Ascending aorta (tissue), 2 donors: Measurements from ENCODE around the gene FRMD4A. TPM values are rescaled to one million over a fixed set of nuclear protein-coding genes. Genes with fewer than 3 reads are reported as not detected.

Experiments
- DNase-seq, 2 donors: peaks; one replicate each; pipeline ENCODE4 v3.0.0-alpha.2; 2019; ENCODE audit warnings: low spot score in 2 of 2
- H3K27ac ChIP-seq, 2 donors: fragments of 200-600 bp; sonication (generic); one replicate each; pipeline ENCODE4 v1.5.1; 2016 to 2017; ENCODE audit warnings: mild to moderate bottlenecking in 1 of 2
- H3K27me3 ChIP-seq: fragments of 200-600 bp; sonication (generic); one replicate; pipeline ENCODE4 v1.5.1; 2017
- H3K36me3 ChIP-seq, 2 donors: fragments of 200-600 bp; sonication (generic); one replicate each; pipeline ENCODE4 v1.5.1; 2016
- H3K4me1 ChIP-seq, 2 donors: fragments of 200-600 bp; sonication (generic); one replicate each; pipeline ENCODE4 v1.5.1; 2016 to 2017; ENCODE audit warnings: mild to moderate bottlenecking in 1 of 2
- H3K4me3 ChIP-seq, 2 donors: fragments of 200-600 bp; sonication (generic); one replicate each; pipeline ENCODE4 v1.5.1; 2016 to 2017; ENCODE audit warnings: mild to moderate bottlenecking in 1 of 2
- H3K9me3 ChIP-seq, 2 donors: fragments of 200-600 bp; sonication (generic); one replicate each; pipeline ENCODE4 v1.5.1; 2016
- intact Hi-C: fragments of 100-400 bp; cut with DNase I; formaldehyde crosslinking; loops from one replicate; pipeline ENCODE4 v1.15.1; 2023
- total RNA-seq: library from RNA; depleted of rRNA; stranded (reverse); fragments of >200 nt; gene quantifications from one replicate; pipeline ENCODE4 v1.1.0, GENCODE V29; 2016
- TF ChIP-seq, protein P1 (sequence below), 3 experiments: fragments of 200-600 bp in 2 of 3; fragments of 450-650 bp in 1 of 3; sonication (generic) in 2 of 3; IDR thresholded peaks; one replicate each; pipeline ENCODE4 v1.5.1; 2016 to 2019; ENCODE audit warnings: antibody characterized with exemption in 3 of 3, mild to moderate bottlenecking in 1 of 3, moderate library complexity in 1 of 3

FRMD4A gene
- total RNA-seq, 1 donor from 2014 or later: 108 TPM

DNA sequence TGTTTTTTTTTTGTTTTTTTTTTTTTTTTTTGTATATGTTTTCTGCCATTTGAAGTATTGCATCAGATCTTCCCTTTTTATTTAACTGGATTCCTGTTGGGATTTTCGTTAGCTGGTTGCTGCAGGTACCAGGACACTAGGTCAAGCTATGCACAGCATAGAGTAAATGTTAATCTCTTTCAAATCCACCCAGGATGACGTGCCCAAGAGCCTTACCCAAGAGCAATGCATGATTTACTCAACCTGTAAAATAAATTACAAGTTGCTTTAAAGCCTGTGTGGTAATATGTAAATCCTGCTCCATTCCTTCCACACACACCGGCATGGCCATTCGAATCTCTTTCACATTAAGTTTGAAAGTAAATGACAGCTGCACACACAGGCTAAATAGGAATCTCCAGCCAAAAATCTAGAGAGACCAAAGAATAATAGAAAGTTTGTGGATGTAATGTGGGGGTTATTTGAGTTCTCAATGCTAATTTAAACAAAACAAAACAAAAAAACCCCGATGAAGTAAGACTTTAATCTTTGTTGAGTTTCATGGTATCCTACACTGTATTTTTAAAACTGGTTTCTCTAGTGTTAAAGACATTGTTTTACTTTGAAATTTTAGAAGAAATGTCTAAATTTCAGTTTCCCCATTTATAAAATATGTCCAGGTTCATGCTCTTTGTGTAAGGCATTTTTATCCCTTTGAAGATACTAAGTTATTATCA, 167.9 kb downstream of the FRMD4A start:
- intact Hi-C loops: no loop called here

DNA sequence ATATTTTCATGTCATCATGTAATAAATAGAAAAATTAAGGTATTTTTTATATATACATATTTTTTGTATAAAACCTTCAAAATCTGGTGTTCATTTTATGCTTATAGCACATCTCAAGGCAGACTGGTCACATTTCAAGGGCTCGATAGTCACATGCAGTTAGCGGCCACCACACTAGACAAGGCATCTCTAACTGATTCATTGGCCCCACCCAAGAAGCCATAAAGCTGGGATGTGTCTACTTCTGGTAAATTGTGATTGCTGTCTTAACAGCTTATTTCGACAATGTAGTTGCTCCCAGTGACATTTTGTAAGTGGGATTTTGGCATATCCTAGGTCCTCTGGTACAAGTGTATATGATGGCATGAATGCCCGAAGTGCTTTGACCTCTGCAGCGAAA, 168.7 kb downstream of the FRMD4A start:
- no peaks in the 10 kb centered on the region for H3K27me3 ChIP-seq
- H3K4me3 ChIP-seq: no peak overlapping the region
- DNase-seq: no peak
- no peaks in the 10 kb centered on the region for H3K36me3 ChIP-seq
- TF ChIP-seq, protein P1, sequence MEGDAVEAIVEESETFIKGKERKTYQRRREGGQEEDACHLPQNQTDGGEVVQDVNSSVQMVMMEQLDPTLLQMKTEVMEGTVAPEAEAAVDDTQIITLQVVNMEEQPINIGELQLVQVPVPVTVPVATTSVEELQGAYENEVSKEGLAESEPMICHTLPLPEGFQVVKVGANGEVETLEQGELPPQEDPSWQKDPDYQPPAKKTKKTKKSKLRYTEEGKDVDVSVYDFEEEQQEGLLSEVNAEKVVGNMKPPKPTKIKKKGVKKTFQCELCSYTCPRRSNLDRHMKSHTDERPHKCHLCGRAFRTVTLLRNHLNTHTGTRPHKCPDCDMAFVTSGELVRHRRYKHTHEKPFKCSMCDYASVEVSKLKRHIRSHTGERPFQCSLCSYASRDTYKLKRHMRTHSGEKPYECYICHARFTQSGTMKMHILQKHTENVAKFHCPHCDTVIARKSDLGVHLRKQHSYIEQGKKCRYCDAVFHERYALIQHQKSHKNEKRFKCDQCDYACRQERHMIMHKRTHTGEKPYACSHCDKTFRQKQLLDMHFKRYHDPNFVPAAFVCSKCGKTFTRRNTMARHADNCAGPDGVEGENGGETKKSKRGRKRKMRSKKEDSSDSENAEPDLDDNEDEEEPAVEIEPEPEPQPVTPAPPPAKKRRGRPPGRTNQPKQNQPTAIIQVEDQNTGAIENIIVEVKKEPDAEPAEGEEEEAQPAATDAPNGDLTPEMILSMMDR (IDR thresholded peaks at IDR 0.05): no peak
- intact Hi-C loops: no loop called here
- H3K9me3 ChIP-seq: no peaks in the 10 kb centered on the region
- no peak overlapping the region for H3K27ac ChIP-seq
- H3K4me1 ChIP-seq: no peaks in the 10 kb centered on the region

More for the DNA sequence above, 167.9 kb downstream of the FRMD4A start:
- no peak for DNase-seq
- Histone ChIP-seq H3K27ac (no peak overlapping the region), H3K27me3 (no peaks in the 10 kb centered on the region), H3K4me1 (no peaks in the 10 kb centered on the region), H3K4me3 (no peak overlapping the region), H3K9me3 (no peaks in the 10 kb centered on the region), H3K36me3 (no peaks in the 10 kb centered on the region)
- TF ChIP-seq, protein P1 (IDR thresholded peaks at IDR 0.05): no peak

DNA sequence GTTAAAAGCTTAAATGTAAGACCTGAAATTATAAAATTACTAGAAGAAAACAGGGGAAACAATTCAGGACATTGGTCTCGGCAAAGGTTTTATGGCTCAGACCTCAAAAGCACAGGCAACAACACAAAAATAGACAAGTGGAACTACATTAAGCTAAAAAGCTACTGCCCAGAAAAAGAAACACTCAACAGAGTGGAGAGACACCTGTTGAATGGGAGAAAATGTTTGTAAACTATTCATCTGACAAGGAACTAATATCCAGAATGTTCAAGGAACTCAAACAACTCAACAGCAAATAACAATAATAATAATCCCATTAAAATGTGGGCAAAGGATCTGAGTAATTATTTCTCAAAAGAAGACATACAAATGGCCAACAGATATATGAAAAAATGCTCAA, 170.4 kb downstream of the FRMD4A start:
- Histone ChIP-seq H3K9me3 (peaks cover 0 to 1% of the 10 kb centered on the region in 2 donors), H3K4me3 (no peak overlapping the region), H3K27me3 (no peaks in the 10 kb centered on the region), H3K4me1 (no peaks in the 10 kb centered on the region), H3K36me3 (no peaks in the 10 kb centered on the region), H3K27ac (no peak overlapping the region)
- intact Hi-C loops: no loop called here
- DNase-seq: no peak
- TF ChIP-seq, protein P1 (IDR thresholded peaks at IDR 0.05): no peak

DNA sequence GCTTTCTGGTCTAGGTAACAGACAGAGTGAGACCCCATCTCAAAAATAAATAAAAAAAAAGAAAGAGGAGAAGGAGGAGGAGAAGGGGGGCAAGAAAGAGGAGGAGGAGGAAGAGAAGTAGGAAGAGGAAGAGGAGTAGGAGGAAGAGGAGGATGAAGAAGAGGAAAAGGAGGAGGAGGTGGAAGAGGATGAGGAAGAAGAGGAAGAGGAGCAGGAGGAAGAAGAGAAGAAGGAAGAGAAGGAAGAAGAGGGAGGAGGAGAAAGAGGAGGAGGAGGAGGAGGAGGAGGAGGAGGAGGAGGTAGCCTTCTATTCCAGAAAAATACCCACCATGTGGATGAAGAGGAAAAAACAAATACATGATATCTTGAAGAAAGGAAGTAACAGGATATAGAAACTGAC, 172.1 kb downstream of the FRMD4A start:
- no peak for DNase-seq
- Histone ChIP-seq H3K27ac (no peak overlapping the region), H3K4me3 (no peak overlapping the region), H3K4me1 (no peaks in the 10 kb centered on the region), H3K27me3 (no peaks in the 10 kb centered on the region), H3K9me3 (peaks cover 0 to 6% of the 10 kb centered on the region in 2 donors), H3K36me3 (no peaks in the 10 kb centered on the region)
- intact Hi-C loops: no loop called here
- TF ChIP-seq, protein P1 (IDR thresholded peaks at IDR 0.05): no peak

DNA sequence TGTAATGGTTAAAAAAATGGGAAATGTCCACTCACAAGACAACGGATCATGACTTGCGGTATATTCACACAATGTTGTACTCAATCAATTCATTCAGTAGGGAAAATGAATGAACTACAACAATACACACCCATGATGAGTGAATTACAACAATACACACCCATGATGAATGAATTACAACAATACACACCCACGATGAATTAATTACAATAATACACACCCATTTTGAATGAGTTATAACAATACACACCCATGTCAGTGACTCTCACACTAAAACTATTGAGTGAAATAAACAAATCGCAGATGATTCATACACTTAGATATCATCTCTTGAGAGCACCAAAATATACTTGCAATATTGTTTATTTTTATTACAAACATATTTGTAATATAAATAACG, 174.6 kb downstream of the FRMD4A start:
- H3K4me3 ChIP-seq: no peak overlapping the region

More for the DNA sequence above, 174.6 kb downstream of the FRMD4A start:
- Histone ChIP-seq H3K27ac (no peak overlapping the region), H3K4me1 (no peaks in the 10 kb centered on the region), H3K36me3 (no peaks in the 10 kb centered on the region), H3K27me3 (no peaks in the 10 kb centered on the region), H3K9me3 (peaks cover 0 to 6% of the 10 kb centered on the region in 2 donors)
- no peak for DNase-seq
- intact Hi-C loops: no loop called here
- TF ChIP-seq, protein P1 (IDR thresholded peaks at IDR 0.05): no peak
